HG03095 (cell line): ENCODE measurements around the gene CAMK2N2.
"Not testable (repeated sequence)": the region's sequence is repeated elsewhere in the genome, so short reads cannot be mapped to it uniquely, and the experiment has no call there.

Experiments used
- ATAC-seq: cut with Tn5 transposase; IDR thresholded peaks from one replicate; pipeline ENCODE4 v1.9.1; 2021; ENCODE audit warnings: moderate library complexity; ENCODE audit not compliant: unreplicated experiment

CAMK2N2 gene

DNA sequence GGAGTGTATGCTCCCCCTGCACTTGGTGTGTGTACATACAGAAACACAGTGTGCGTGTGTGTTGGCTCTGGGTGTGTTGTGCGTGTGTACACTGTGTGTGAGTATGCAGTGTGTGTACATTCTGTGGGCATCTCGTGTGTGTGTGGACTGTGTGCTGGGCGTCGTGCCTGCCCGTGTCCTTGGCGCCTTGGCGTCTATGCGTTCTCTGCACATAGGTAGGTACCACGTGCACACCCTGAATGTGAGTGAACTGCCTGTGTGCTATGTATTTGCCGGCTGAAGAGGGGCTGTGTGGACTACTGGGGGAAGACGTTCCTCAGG lies 14.0 kb upstream of the CAMK2N2 start:
- ATAC-seq, result no peak

DNA sequence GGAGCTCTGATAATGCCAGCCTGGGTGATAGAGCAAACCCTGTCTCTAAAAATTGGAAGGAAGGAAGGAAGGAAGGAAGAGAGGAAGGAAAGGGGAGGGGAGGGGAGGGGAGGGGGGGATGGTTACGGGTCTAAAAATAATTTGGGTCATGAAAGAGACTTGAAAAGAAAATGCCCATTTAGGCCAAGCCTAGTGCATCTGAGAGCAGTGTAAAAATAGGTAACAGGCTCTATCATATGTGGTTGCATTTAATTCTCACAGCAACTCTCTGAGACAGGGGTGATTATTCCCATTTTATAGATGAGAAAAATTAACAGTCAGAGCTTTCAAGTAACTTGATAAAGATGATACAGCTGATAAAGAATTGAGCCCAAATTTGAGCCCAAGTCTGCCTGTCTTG lies 10.9 kb upstream of the CAMK2N2 start:
- no peak for ATAC-seq

GRCh38 chr3:184267249-184267648 lies 5.9 kb upstream of the CAMK2N2 start:
- ATAC-seq, result not testable (repeated sequence)

DNA sequence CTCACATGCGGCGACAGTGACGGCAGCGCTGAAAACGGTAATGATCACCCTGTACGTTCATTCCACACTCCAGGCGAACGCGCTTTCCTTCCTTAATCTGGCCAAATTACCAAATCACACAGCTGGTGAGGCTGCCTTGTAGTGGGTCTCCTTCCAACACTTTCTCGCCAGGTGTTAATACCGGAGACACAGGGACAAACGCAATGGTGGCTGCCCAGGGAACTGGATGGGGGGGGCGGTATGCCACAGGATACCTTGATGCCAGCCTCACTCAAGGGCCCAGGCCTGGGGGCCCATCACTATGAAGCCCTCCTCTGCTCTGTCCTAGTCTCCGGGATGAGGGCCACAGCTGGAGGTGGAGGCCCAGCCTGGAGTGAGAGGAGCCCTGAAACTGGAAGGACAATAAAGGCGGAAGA lies 1.4 kb upstream of the CAMK2N2 start:
- no peak for ATAC-seq

DNA sequence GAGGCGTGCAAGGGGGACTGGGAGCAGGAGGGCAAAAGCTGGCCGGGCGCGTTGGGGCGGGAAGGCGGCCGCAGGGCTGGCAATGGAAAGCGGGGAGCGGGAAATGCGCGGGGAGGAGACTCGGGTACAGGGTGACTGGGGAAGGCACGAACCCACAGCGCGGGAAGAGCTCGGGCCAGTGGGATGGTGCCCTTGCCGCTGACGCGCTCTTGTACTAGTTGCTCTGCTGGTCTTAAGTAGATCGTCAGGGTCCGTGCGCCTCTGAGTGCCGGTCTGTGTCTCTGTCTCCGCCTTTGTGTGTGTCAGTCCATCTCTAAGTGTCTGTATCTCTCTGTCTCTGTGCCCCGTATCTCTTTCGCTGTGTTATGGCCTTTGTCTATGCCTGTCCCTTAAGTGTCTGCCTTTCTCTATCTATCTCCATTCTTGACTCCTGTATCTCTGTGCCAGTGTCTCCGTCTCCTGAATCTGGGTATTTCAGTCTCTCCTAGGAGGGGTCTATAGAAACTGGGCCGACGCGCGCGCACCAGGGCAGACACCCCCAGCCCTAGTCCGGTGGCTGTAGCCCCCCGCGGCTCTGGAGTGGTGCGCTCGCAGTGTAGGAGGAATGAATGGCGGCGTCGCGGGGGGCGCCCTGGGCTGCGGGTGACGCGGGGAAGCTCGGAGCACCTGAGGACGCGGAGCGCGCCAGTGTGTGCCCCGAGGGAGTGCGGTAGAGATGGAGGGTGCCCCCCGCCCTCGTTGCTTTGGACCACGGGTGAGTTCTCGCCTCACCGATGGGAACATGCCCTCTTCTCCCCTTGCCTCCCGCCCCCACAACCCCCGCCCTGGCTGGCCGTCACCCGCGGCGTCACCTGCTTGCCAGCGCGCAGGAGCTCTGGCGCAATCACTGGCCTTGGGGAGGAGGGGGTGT lies 756 bp upstream of the CAMK2N2 start:
- ATAC-seq, result no peak

DNA sequence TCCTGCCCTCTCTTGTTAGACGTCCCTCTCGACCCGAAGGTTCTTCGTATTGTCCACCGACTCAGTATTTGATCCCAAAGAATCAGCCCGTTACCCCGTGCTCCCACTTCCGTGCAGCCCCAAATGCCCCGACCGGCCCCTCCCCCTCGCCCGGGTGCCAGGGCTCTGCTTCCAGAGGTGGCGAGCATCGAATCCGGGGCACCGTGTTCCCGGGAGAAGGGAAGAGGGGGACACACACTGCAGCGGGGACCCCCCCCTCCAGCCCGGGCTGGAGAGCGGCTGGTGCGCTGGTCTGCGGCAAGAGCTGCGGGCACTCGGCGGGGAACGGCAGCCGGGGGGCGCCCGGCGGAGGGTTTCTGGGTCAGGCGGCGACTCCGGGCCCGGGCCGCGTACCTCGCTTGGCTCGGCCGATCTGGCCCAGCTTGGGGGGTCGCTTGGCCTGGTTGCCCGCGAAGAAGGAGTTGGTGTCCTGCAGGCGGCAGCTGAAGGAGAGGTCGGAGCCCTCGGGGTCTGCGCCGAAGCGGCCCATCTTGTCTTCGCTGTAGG lies 556 bp downstream of the CAMK2N2 start:
- ATAC-seq, result no peak

DNA sequence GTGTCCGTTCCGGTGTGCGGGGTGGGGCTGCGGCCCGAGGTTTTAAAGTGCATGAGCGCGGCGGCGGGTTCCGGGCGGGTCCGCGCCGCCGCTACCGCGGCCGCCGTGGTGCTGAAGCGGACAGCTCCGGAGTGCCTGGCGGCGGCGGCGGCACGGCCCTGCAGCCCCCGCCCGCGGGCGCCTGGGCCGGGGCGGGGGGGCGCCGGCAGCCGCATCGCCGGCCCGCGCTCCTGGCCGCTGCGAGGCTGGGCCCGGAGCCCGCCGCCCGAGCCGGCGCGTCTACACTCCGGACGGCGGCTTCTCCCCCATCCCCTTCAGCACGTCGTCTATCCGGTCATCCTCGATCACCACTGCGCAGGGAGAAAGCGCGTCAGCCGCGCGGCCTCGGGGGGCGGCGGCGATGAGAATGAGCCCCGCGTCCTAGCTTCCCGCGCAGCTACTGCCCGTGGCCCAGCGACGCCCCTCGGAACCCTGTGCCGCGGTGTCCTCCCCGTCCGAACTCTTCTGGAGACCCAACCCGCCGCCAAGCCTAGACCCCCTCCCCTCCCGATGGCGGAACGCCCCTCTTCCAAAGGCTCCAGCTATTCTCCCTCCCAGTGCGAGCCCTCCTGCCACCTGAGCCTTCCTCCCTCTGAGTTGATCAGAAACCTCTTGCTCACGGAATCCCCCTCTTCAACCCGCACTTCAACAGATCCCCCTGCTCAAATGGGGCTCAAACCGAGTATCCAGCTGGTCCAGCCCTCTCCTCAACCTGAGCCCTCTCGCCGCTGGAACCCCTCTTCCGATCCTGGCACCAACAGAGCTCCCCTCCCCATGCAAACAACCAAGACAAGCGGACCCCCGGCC lies 1.3 kb downstream of the CAMK2N2 start:
- no peak for ATAC-seq

- no peak for ATAC-seq
Observed at GRCh38 chr3:184259396-184259877, 1.9 kb downstream of the CAMK2N2 start.

GRCh38 chr3:184258926-184259325 lies 2.4 kb downstream of the CAMK2N2 start:
- no peak for ATAC-seq

GRCh38 chr3:184257083-184257915 lies 4.1 kb downstream of the CAMK2N2 start:
- ATAC-seq, result no peak

- no peak for ATAC-seq
Observed at GRCh38 chr3:184255291-184256039, 5.9 kb downstream of the CAMK2N2 start.

DNA sequence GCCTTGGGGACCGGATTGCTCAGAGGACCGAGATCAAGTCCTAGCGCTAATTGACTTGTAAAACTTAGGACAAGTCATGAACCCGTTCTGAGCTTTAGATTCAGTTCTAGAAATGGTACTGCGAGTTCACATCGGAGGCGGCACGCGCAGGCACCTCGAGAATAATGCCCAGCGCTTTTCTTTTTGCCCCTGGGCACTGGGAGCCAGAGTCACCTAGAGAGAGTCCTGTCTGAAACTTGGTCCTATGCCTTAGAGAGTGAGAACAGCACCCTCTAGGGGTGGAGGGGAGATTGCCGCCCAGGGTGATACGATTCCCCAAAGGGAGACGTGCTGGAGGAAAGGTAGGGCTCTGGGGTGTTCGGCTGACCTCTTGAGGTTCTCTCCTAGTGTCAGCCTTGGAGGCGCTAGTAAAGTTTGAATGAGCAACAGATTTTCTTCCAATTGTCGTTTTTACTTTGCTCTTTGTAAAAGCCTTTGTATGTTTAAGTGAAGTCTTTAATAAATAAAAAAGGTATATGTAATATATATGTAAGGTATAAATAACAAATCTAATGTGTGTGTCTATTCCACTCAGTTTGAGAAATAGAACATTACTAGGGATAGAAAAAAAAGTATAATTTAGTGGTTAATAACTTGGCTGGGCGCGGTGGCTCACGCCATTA lies 11.1 kb downstream of the CAMK2N2 start:
- ATAC-seq, result peak; percentile 75

DNA sequence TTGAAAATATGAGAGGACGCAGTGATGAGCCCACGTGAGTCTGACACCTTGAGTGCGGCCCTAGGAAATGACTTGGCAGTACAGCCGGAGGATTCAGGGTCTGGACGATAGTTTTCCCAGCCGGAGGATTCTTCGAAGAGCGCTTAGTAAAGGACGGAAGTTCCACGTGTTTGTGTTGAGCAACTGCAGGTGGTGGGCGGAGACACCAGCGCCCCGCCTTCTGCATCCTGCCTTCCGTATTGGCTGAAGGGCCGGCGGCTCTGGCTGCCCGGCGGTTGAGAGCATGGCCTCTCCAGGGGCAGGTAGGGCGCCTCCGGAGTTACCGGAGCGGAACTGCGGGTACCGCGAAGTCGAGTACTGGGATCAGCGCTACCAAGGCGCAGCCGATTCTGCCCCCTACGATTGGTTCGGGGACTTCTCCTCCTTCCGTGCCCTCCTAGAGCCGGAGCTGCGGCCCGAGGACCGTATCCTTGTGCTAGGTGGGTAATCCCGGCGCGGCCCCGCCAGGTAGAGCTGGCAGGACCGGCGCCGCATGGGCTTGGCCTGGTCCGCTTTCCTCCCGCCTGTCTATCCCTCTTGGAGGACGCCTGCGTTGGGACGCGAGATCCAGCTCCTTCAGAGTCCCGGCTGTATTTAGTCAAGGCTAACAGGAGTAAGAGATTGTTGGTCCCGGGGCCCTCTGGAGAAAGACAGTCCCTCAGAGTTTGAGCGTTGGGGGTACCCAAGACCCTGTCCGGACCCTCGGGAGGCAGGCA lies 11.8 kb downstream of the CAMK2N2 start, which contains the start of gene EEF1AKMT4:
Gene EEF1AKMT4, plus strand, starts transcription at position 261 of the 755 bp plus-strand sequence. Its CDS starts 23 bp downstream, at position 284.
- ATAC-seq, result peak; percentile 89

- peak; percentile 48 for ATAC-seq
Observed at GRCh38 chr3:184248454-184249411, 12.6 kb downstream of the CAMK2N2 start, which contains the start of gene ALG3. Gene ALG3 (minus strand): TSS chr3:184248962. CDS start chr3:184248940, 22 bp downstream.

DNA sequence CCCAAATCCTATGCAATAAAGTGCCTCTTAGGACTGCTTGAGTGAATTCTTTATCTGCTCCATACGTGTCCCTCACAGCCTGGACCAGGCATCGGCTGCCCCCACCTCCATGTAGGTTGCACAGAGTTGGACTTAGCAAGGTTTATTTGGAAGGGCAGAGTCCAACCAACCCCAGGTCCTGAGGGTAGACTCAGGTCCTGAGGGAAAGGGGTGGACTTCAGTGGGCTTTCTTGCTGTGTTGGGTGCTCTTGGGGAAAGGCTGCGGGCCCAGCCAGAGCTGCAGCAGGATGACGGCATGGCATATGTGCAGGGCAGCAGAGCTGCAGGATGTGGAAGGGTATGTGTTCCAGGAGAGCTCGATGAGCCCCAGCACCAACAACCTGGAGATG lies 19.1 kb downstream of the CAMK2N2 start:
- ATAC-seq, result no peak

DNA sequence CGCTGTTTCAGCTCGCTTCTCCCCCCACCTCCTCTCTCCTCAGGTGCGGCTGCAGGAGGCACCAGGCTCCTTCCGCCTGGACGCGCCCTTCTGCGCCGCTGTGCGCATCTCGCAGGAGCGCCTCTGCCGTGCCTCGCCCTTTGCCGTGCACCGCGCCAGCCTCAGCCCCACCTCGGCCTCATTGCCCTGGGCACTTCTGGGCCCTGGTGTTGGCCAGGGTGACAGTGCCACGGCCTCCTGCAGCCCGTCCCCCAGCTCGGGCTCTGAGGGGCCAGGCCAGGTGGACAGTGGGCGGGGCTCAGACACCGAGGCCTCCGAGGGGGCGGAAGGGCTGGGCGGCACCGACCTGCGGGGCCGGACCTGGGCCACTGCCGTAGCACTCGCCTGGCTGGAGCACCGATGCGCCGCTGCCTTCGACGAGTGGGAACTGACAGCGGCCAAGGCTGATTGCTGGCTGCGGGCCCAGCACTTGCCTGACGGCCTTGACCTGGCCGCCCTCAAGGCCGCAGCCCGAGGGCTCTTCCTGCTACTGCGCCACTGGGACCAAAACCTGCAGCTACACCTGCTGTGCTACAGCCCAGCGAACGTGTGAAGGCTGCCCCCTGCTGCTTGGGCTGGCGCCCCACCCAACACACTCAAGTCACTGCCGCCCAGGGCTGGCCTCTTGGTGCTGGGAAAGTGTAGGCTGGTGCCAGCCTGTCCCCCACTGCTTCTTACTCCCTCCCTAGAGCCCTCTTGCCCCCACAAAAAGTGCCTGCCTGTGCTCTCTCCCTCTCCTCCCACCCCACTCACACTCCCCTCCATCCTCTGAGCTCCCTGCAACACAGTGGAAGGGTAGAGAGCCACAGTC lies 19.7 kb downstream of the CAMK2N2 start:
- ATAC-seq, result no peak

GRCh38 chr3:184241141-184241446 lies 20.3 kb downstream of the CAMK2N2 start:
- no peak for ATAC-seq
